ENCODE data around the gene WASF3. TPM values are rescaled to one million over a fixed set of nuclear protein-coding genes. Genes with fewer than 3 reads are reported as not detected.

Gene WASF3
- total RNA-seq, 4 donors from 2014 or later, result 22.9 to 50.8 (median 47.9) TPM

- ATAC-seq (ENCODE audit: low FRiP score), result no peak
- no peak for TF ChIP-seq CTCF (IDR thresholded peaks at IDR 0.05)
- no peak for DNase-seq (ENCODE audit: low spot score)
Measured at GRCh38 chr13:26711211-26711610, 153.7 kb downstream of the WASF3 start.

GRCh38 chr13:26713341-26713740, 155.9 kb downstream of the WASF3 start:
- DNase-seq (ENCODE audit: low spot score) (no peak), ATAC-seq (ENCODE audit: low FRiP score) (no peak)
- TF ChIP-seq CTCF (IDR thresholded peaks at IDR 0.05), result no peak

- ATAC-seq (ENCODE audit: low FRiP score) (no peak), DNase-seq (ENCODE audit: low spot score) (no peak)
- no peak for TF ChIP-seq CTCF (IDR thresholded peaks at IDR 0.05)
Measured at GRCh38 chr13:26716984-26717383, 159.5 kb downstream of the WASF3 start.

- ATAC-seq (ENCODE audit: low FRiP score), result no peak
- TF ChIP-seq CTCF (IDR thresholded peaks at IDR 0.05), result no peak
- DNase-seq (ENCODE audit: low spot score), result no peak
Measured at GRCh38 chr13:26718146-26718545, 160.7 kb downstream of the WASF3 start.

DNA sequence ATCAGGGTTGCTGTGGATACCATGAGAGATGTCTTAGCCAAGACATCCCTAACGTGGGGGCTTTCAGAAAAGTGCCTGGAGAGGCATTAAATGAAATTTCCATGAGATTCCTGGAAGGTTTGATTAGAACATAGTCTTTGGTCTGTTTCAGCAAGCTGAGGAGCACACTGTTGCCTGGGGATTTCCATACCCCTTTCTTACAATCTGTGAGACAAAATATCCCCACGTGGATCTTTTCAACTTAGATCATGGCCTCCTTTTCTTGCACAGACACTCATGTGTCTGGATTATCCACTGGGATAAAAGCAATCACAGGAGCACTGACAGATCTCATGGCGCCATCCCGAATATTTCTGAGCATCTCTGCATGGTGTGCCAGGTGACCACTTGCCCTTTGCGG, 161.4 kb downstream of the WASF3 start:
- TF ChIP-seq CTCF (IDR thresholded peaks at IDR 0.05), result no peak
- ATAC-seq (ENCODE audit: low FRiP score) (no peak), DNase-seq (ENCODE audit: low spot score) (no peak)

DNA sequence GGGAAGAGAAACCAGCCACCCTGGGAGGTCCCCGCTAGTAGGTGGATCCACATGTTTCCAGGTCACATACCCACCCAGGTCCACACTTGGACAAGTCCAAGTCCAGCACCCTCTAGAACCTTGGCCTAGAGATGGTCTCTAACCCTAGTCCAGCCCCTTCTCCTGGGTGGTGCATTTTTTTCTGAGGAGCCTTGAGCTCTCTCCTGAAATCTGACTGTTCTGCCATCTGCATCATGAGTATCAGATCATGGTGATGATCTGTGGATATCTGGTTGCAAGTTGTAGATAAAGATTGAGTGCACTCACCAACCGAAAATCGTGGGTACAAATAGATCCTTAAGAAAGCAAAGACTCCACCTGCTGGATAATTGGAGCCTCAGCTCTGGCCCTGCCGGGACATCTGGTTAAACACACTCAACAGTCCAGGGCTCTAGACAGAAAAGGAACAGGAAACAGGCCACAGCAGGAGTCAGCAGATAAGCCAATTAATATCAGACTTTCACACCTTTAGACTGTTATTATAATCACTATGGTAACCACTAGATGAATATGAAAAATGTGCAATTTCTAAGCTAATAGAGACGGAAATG, 162.0 kb downstream of the WASF3 start:
- DNase-seq (ENCODE audit: low spot score) (no peak), ATAC-seq (ENCODE audit: low FRiP score) (no peak)
- no peak for TF ChIP-seq CTCF (IDR thresholded peaks at IDR 0.05)

- no peak for ATAC-seq (ENCODE audit: low FRiP score)
- no peak for DNase-seq (ENCODE audit: low spot score)
- TF ChIP-seq CTCF (IDR thresholded peaks at IDR 0.05), result no peak
Measured at GRCh38 chr13:26721251-26722121, 164.0 kb downstream of the WASF3 start.

Measured in omental fat pad (tissue), 4 donors.